Measurements from ENCODE around the gene LYL1. TPM values are rescaled to one million over a fixed set of nuclear protein-coding genes. Genes with fewer than 3 reads are reported as not detected.

The LYL1 gene
- total and polyA plus RNA-seq, 5 donors from 2014 or later, result 6.5 to 14.2 (median 8.0) TPM

GRCh38 chr19:13060233-13060963, 42.3 kb downstream of the LYL1 start:
- ATAC-seq (ENCODE audit: low read depth in 2 of 2), result no peak
- Histone ChIP-seq H3K9me3 (ENCODE audit: control insufficient read depth in 2 of 2, low read length in 2 of 2) (no peaks in the 10 kb centered on the region), H3K4me3 (ENCODE audit: low read depth, low read length) (no peak overlapping the region), H3K36me3 (ENCODE audit: control insufficient read depth, insufficient read depth, low read length) (no peaks in the 10 kb centered on the region), H3K27me3 (ENCODE audit: control insufficient read depth, insufficient read depth, low read length) (peaks cover 10% of the 10 kb centered on the region), H3K4me1 (ENCODE audit: control insufficient read depth, insufficient read depth, low read length, poor library complexity, severe bottlenecking) (peaks cover 13% of the 10 kb centered on the region), H3K27ac (ENCODE audit: insufficient read depth, low read length, poor library complexity, severe bottlenecking) (no peak overlapping the region)
- Mint-ChIP-seq H3K9me3 (no peaks in the 10 kb centered on the region), H3K27me3 (peaks cover 35% of the 10 kb centered on the region), H3K4me1 (peaks cover 3 to 8% (median 5%) of the 10 kb centered on the region in 4 donors), H3K27ac (no peak overlapping the region), H3K36me3 (no peaks in the 10 kb centered on the region), H3K4me3 (peak overlapping the region in 1 of 4 donors; percentile 65)
- no peak for DNase-seq

GRCh38 chr19:13058951-13059660, 43.6 kb downstream of the LYL1 start:
- ATAC-seq (ENCODE audit: low read depth in 2 of 2), result no peak
- Histone ChIP-seq H3K27me3 (ENCODE audit: control insufficient read depth, insufficient read depth, low read length) (peaks cover 10% of the 10 kb centered on the region), H3K4me3 (ENCODE audit: low read depth, low read length) (no peak overlapping the region), H3K36me3 (ENCODE audit: control insufficient read depth, insufficient read depth, low read length) (no peaks in the 10 kb centered on the region), H3K9me3 (ENCODE audit: control insufficient read depth in 2 of 2, low read length in 2 of 2) (no peaks in the 10 kb centered on the region), H3K4me1 (ENCODE audit: control insufficient read depth, insufficient read depth, low read length, poor library complexity, severe bottlenecking) (peaks cover 13% of the 10 kb centered on the region), H3K27ac (ENCODE audit: insufficient read depth, low read length, poor library complexity, severe bottlenecking) (no peak overlapping the region)
- no peak overlapping the region for H3K27ac Mint-ChIP-seq
- DNase-seq, result no peak
- peaks cover 3 to 8% (median 5%) of the 10 kb centered on the region in 4 donors for H3K4me1 Mint-ChIP-seq
- H3K27me3 Mint-ChIP-seq, result peaks cover 31% of the 10 kb centered on the region
- no peaks in the 10 kb centered on the region for H3K9me3 Mint-ChIP-seq
- no peak overlapping the region for H3K4me3 Mint-ChIP-seq
- H3K36me3 Mint-ChIP-seq, result no peaks in the 10 kb centered on the region

DNA sequence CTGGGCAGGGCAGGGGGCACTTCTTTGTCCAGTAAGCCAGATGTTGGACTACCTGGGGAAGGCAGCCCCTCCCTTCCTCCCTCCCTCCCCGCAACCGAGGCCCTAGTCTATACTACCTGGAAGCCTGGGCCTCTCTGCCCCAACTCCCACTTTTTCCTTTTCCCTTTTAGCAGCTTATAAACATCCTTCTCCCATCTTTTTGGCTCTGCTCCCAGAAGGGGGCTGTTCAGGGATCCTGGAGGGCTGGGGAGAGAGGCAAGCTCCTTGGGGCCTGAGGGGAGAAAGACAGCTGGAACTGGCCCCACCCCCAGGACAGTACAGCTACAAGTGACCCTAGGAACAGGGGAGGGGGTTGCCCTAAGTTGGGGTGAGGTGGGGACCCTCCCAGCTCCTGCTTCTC, 44.9 kb downstream of the LYL1 start:
- Histone ChIP-seq H3K4me1 (ENCODE audit: control insufficient read depth, insufficient read depth, low read length, poor library complexity, severe bottlenecking) (peaks cover 13% of the 10 kb centered on the region), H3K4me3 (ENCODE audit: low read depth, low read length) (no peak overlapping the region), H3K36me3 (ENCODE audit: control insufficient read depth, insufficient read depth, low read length) (no peaks in the 10 kb centered on the region), H3K27me3 (ENCODE audit: control insufficient read depth, insufficient read depth, low read length) (peaks cover 7% of the 10 kb centered on the region), H3K9me3 (ENCODE audit: control insufficient read depth in 2 of 2, low read length in 2 of 2) (no peaks in the 10 kb centered on the region), H3K27ac (ENCODE audit: insufficient read depth, low read length, poor library complexity, severe bottlenecking) (no peak overlapping the region)
- ATAC-seq (ENCODE audit: low read depth in 2 of 2) (no peak), DNase-seq (no peak)
- Mint-ChIP-seq H3K4me3 (no peak overlapping the region), H3K27ac (no peak overlapping the region), H3K27me3 (peaks cover 20% of the 10 kb centered on the region), H3K36me3 (no peaks in the 10 kb centered on the region), H3K9me3 (no peaks in the 10 kb centered on the region), H3K4me1 (peaks cover 3 to 8% (median 5%) of the 10 kb centered on the region in 4 donors)

GRCh38 chr19:13057147-13057572, 45.5 kb downstream of the LYL1 start:
- H3K4me1 Mint-ChIP-seq, result peaks cover 3 to 8% (median 5%) of the 10 kb centered on the region in 4 donors
- peaks cover 17% of the 10 kb centered on the region for H3K27me3 Mint-ChIP-seq
- ATAC-seq (ENCODE audit: low read depth in 2 of 2) (no peak), DNase-seq (no peak)
- Histone ChIP-seq H3K4me3 (ENCODE audit: low read depth, low read length) (no peak overlapping the region), H3K27me3 (ENCODE audit: control insufficient read depth, insufficient read depth, low read length) (peaks cover 4% of the 10 kb centered on the region), H3K9me3 (ENCODE audit: control insufficient read depth in 2 of 2, low read length in 2 of 2) (no peaks in the 10 kb centered on the region), H3K27ac (ENCODE audit: insufficient read depth, low read length, poor library complexity, severe bottlenecking) (no peak overlapping the region), H3K36me3 (ENCODE audit: control insufficient read depth, insufficient read depth, low read length) (no peaks in the 10 kb centered on the region), H3K4me1 (ENCODE audit: control insufficient read depth, insufficient read depth, low read length, poor library complexity, severe bottlenecking) (peaks cover 13% of the 10 kb centered on the region)
- H3K4me3 Mint-ChIP-seq, result no peak overlapping the region
- H3K36me3 Mint-ChIP-seq, result no peaks in the 10 kb centered on the region
- no peak overlapping the region for H3K27ac Mint-ChIP-seq
- no peaks in the 10 kb centered on the region for H3K9me3 Mint-ChIP-seq

GRCh38 chr19:13056052-13056660, 46.5 kb downstream of the LYL1 start:
- H3K27ac Mint-ChIP-seq, result peak overlapping the region in 1 of 3 donors; percentile 40
- H3K4me1 Mint-ChIP-seq, result peaks cover 0 to 7% (median under 1%) of the 10 kb centered on the region in 4 donors
- no peaks in the 10 kb centered on the region for H3K36me3 Mint-ChIP-seq
- Histone ChIP-seq H3K4me1 (ENCODE audit: control insufficient read depth, insufficient read depth, low read length, poor library complexity, severe bottlenecking) (peaks cover 6% of the 10 kb centered on the region), H3K9me3 (ENCODE audit: control insufficient read depth in 2 of 2, low read length in 2 of 2) (no peaks in the 10 kb centered on the region), H3K27ac (ENCODE audit: insufficient read depth, low read length, poor library complexity, severe bottlenecking) (no peak overlapping the region), H3K36me3 (ENCODE audit: control insufficient read depth, insufficient read depth, low read length) (no peaks in the 10 kb centered on the region), H3K4me3 (ENCODE audit: low read depth, low read length) (no peak overlapping the region), H3K27me3 (ENCODE audit: control insufficient read depth, insufficient read depth, low read length) (no peaks in the 10 kb centered on the region)
- no peak overlapping the region for H3K4me3 Mint-ChIP-seq
- no peaks in the 10 kb centered on the region for H3K9me3 Mint-ChIP-seq
- ATAC-seq (ENCODE audit: low read depth in 2 of 2), result no peak
- no peak for DNase-seq
- H3K27me3 Mint-ChIP-seq, result peaks cover 13% of the 10 kb centered on the region

DNA sequence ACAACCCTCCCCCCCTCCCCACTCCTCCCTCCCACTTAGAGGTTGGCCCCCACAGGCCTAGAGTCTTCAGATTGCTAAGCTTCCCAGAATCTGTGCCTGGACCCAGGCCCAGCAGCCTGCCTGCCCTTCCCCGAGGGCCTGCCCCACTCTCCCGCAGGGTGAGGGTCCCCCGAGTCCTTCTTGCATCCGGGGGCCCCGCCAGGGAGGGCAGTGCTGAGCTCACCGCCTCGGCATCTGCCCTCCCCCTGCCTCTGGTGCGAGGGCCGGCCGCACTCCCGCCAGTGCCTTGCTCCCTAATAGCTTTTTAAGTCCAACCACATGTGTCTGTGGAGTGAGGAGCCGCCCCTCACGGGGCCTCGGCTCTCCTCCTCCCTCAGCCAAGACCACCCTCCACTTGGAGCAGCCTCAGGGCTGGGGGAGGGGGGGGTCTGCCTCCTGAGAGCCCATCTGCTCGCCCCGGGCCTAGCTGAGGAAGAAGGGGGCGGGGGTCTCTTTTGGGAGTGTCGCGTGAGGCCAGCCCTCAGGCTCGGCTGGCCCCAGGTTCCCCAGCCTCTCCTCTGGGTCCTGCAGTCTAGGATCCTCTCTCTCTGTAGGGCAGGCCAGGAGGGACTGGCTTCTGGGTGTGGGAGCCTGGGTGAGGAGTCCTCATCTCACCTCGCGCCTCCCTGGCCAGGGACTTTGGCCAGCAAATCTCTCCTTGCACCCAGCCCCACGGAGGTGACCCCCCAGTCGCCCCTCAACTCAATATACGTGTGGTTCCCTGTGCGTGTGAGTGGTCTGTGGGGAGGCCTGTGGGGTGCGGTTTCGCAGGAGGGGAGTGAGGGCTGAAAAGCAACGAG, 47.2 kb downstream of the LYL1 start:
- Mint-ChIP-seq H3K9me3 (no peaks in the 10 kb centered on the region), H3K4me1 (peaks cover 0 to 6% (median 0%) of the 10 kb centered on the region in 4 donors), H3K27me3 (peaks cover 16% of the 10 kb centered on the region), H3K36me3 (no peaks in the 10 kb centered on the region), H3K4me3 (no peak overlapping the region), H3K27ac (no peak overlapping the region)
- Histone ChIP-seq H3K9me3 (ENCODE audit: control insufficient read depth in 2 of 2, low read length in 2 of 2) (no peaks in the 10 kb centered on the region), H3K27ac (ENCODE audit: insufficient read depth, low read length, poor library complexity, severe bottlenecking) (no peak overlapping the region), H3K27me3 (ENCODE audit: control insufficient read depth, insufficient read depth, low read length) (no peaks in the 10 kb centered on the region), H3K4me3 (ENCODE audit: low read depth, low read length) (no peak overlapping the region), H3K4me1 (ENCODE audit: control insufficient read depth, insufficient read depth, low read length, poor library complexity, severe bottlenecking) (no peaks in the 10 kb centered on the region), H3K36me3 (ENCODE audit: control insufficient read depth, insufficient read depth, low read length) (no peaks in the 10 kb centered on the region)
- ATAC-seq (ENCODE audit: low read depth in 2 of 2) (no peak), DNase-seq (no peak)

DNA sequence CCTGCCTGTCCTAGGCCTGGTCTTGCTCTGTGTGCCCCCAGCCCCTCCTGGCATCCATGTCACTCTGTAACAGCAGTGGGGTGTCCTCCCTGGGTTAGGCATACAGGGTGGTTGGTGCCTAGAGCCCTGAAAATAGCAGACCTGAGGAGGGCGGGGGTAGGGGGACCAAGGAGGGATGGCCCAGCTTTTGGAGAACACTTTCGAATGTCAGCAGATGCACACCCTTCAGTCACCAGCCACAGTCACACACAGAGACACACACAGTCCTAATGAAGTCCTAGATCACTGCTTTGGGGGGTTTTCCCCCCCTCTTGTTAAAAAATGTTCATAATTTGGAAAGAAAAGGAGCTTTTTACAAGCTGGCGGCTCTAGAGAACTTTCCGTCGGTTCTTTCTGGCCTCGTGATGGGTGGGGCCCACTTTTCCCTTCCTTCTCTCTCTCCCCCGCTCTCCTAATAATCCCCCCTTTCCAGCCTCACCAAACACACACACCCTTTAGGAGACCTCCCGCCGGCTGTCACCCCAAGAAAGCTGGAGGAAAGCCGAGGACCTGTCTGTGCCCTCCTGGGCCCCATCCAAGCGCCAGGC, 47.9 kb downstream of the LYL1 start:
- Mint-ChIP-seq H3K9me3 (no peaks in the 10 kb centered on the region), H3K4me3 (no peak overlapping the region), H3K27ac (no peak overlapping the region), H3K36me3 (no peaks in the 10 kb centered on the region), H3K27me3 (peaks cover 19% of the 10 kb centered on the region), H3K4me1 (peaks cover 0 to 6% (median 0%) of the 10 kb centered on the region in 4 donors)
- Histone ChIP-seq H3K27ac (ENCODE audit: insufficient read depth, low read length, poor library complexity, severe bottlenecking) (no peak overlapping the region), H3K27me3 (ENCODE audit: control insufficient read depth, insufficient read depth, low read length) (no peaks in the 10 kb centered on the region), H3K4me3 (ENCODE audit: low read depth, low read length) (no peak overlapping the region), H3K36me3 (ENCODE audit: control insufficient read depth, insufficient read depth, low read length) (no peaks in the 10 kb centered on the region), H3K4me1 (ENCODE audit: control insufficient read depth, insufficient read depth, low read length, poor library complexity, severe bottlenecking) (no peaks in the 10 kb centered on the region), H3K9me3 (ENCODE audit: control insufficient read depth in 2 of 2, low read length in 2 of 2) (no peaks in the 10 kb centered on the region)
- DNase-seq (no peak), ATAC-seq (ENCODE audit: low read depth in 2 of 2) (no peak)
